GM19035 (cell line): ENCODE data around the gene HECW1.

Experiments
- ATAC-seq: cut with Tn5 transposase; IDR thresholded peaks from one replicate; pipeline ENCODE4 v1.9.1; 2021; ENCODE audit not compliant: unreplicated experiment

The HECW1 gene

GRCh38 chr7:43142703-43143102, 30.3 kb downstream of the HECW1 start:
- ATAC-seq: no peak

GRCh38 chr7:43143918-43144589, 31.6 kb downstream of the HECW1 start:
- ATAC-seq: no peak

- no peak for ATAC-seq
Measured at GRCh38 chr7:43148161-43148731, 35.8 kb downstream of the HECW1 start.

GRCh38 chr7:43151076-43151475, 38.6 kb downstream of the HECW1 start:
- ATAC-seq: no peak

GRCh38 chr7:43152696-43153095, 40.2 kb downstream of the HECW1 start:
- ATAC-seq: no peak

- no peak for ATAC-seq
Measured at GRCh38 chr7:43155636-43156035, 43.2 kb downstream of the HECW1 start.

- no peak for ATAC-seq
Measured at GRCh38 chr7:43163885-43164284, 51.4 kb downstream of the HECW1 start.

- ATAC-seq: peak; percentile 89
Measured at GRCh38 chr7:43164757-43165156, 52.3 kb downstream of the HECW1 start.

GRCh38 chr7:43166686-43167085, 54.2 kb downstream of the HECW1 start:
- ATAC-seq: no peak

- ATAC-seq: no peak
Measured at GRCh38 chr7:43169076-43169475, 56.6 kb downstream of the HECW1 start.

- ATAC-seq: no peak
Measured at GRCh38 chr7:43170571-43170970, 58.1 kb downstream of the HECW1 start.

GRCh38 chr7:43175570-43176200, 63.2 kb downstream of the HECW1 start:
- ATAC-seq: no peak

- no peak for ATAC-seq
Measured at GRCh38 chr7:43179393-43179792, 66.9 kb downstream of the HECW1 start.

GRCh38 chr7:43192806-43193460, 80.5 kb downstream of the HECW1 start:
- no peak for ATAC-seq

GRCh38 chr7:43193893-43194292, 81.4 kb downstream of the HECW1 start:
- ATAC-seq: no peak

GRCh38 chr7:43195256-43195655, 82.8 kb downstream of the HECW1 start:
- ATAC-seq: no peak

- ATAC-seq: no peak
Measured at GRCh38 chr7:43195768-43196167, 83.3 kb downstream of the HECW1 start.

- no peak for ATAC-seq
Measured at GRCh38 chr7:43196379-43196778, 83.9 kb downstream of the HECW1 start.

GRCh38 chr7:43198016-43198415, 85.6 kb downstream of the HECW1 start:
- no peak for ATAC-seq

- ATAC-seq: no peak
Measured at GRCh38 chr7:43198599-43199090, 86.2 kb downstream of the HECW1 start.

GRCh38 chr7:43199371-43200160, 87.1 kb downstream of the HECW1 start:
- ATAC-seq: no peak
